WERI-Rb-1 (cell line): ENCODE data around the gene MRTFB.

Experiments used
- DNase-seq: peaks from one replicate; pipeline ENCODE4 v3.0.0-alpha.2; 2020
- H3K27ac ChIP-seq: fragments of 250-450 bp; sonication (Bioruptor Pico); 2 replicates; pipeline ENCODE4 v1.5.1; 2020; ENCODE audit warnings: mild to moderate bottlenecking, moderate library complexity
- H3K27me3 ChIP-seq: fragments of 250-450 bp; sonication (Bioruptor Pico); 2 replicates; pipeline ENCODE4 v1.5.1; 2021; ENCODE audit warnings: mild to moderate bottlenecking, low read depth, moderate library complexity; ENCODE audit not compliant: insufficient read depth, severe bottlenecking
- H3K36me3 ChIP-seq: fragments of 250-450 bp; sonication (Bioruptor Pico); 2 replicates; pipeline ENCODE4 v1.5.1; 2020; ENCODE audit warnings: mild to moderate bottlenecking, moderate library complexity
- H3K4me3 ChIP-seq: 2 replicates; pipeline ENCODE4 v1.5.1; 2011; ENCODE audit warnings: low read depth, mild to moderate bottlenecking, control low read depth, low read length
- H3K9me3 ChIP-seq: fragments of 250-450 bp; sonication (Bioruptor Pico); 2 replicates; pipeline ENCODE4 v1.5.1; 2021; ENCODE audit warnings: mild to moderate bottlenecking, moderate library complexity; ENCODE audit not compliant: severe bottlenecking
- TF ChIP-seq, protein P1 (sequence below): IDR thresholded peaks from 2 replicates; pipeline ENCODE4 v1.5.1; 2011; ENCODE audit warnings: low read depth, mild to moderate bottlenecking, control low read depth, inconsistent platforms, low read length

The MRTFB gene

DNA sequence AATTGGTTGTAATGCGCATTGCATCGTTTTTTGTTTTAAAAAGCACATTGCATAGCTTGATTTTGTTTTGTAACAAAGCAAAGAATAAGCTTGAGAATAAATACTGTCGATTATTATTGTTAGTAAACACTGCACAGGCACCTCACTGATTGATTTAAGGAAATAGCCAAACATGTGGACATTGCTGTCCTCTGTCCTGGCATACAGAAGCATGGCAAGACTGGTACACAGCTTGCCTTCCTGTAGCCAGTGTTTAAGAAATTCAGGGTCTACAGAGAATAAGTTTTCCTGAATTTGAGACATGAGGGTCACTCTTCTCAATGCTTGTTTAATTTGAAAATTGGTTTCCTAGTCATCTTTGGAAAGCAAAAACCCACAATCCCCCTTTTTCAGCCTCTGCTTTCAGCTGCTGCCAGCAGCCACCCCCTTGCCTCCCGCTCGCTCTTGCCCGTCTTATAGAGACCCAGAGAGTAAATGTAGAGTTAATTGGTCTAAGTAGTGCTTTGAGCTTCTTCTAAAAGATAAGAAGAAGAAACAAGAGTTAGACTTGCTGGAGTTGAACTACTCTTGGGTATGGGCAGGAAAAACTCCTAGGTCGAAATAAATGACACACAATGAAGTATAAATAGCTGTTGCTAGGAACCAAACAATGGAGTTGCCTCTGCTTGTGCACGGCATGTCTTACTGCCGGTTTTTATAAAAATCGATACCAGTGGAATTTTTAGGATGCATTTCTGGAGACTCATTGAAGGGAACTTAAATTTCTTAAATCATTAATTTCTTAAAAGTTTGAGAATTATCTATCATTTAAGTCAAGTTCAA, 116.6 kb downstream of the MRTFB start:
- no peak for DNase-seq

DNA sequence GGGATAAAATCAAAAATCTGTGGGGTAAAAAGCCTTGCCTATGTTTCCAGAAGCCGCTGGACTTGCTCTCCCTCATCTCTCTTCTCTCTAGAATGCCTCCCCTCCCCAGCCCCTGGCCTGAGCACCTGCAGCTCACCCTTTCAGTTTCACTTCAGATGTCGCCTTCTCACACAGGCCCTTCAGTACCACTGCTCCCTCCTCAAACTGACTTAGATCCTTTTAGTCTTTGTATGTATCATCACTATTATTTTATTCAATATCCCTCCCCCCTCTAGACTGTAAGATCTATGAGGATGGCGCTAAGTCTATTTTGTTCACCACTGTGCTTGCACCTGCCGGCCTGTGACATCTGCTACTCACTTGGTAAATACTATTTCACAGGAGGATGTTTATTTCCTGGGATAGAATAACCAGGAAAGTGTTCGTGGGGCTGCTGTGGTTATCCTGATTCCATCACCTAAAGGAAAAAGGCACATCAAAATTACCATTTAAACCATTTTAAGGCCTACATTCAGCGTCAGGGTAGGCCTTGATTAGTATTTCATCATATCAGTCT, 122.3 kb downstream of the MRTFB start:
- Histone ChIP-seq H3K36me3 (no peaks in the 10 kb centered on the region), H3K9me3 (no peaks in the 10 kb centered on the region), H3K27me3 (no peaks in the 10 kb centered on the region), H3K27ac (no peak overlapping the region), H3K4me3 (no peak overlapping the region)
- TF ChIP-seq, protein P1, sequence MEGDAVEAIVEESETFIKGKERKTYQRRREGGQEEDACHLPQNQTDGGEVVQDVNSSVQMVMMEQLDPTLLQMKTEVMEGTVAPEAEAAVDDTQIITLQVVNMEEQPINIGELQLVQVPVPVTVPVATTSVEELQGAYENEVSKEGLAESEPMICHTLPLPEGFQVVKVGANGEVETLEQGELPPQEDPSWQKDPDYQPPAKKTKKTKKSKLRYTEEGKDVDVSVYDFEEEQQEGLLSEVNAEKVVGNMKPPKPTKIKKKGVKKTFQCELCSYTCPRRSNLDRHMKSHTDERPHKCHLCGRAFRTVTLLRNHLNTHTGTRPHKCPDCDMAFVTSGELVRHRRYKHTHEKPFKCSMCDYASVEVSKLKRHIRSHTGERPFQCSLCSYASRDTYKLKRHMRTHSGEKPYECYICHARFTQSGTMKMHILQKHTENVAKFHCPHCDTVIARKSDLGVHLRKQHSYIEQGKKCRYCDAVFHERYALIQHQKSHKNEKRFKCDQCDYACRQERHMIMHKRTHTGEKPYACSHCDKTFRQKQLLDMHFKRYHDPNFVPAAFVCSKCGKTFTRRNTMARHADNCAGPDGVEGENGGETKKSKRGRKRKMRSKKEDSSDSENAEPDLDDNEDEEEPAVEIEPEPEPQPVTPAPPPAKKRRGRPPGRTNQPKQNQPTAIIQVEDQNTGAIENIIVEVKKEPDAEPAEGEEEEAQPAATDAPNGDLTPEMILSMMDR, result no peak
- DNase-seq, result no peak

More for the DNA sequence above, 116.6 kb downstream of the MRTFB start:
- Histone ChIP-seq H3K4me3 (no peak overlapping the region), H3K27ac (no peak overlapping the region), H3K36me3 (no peaks in the 10 kb centered on the region), H3K27me3 (no peaks in the 10 kb centered on the region), H3K9me3 (no peaks in the 10 kb centered on the region)
- TF ChIP-seq, protein P1, result no peak

DNA sequence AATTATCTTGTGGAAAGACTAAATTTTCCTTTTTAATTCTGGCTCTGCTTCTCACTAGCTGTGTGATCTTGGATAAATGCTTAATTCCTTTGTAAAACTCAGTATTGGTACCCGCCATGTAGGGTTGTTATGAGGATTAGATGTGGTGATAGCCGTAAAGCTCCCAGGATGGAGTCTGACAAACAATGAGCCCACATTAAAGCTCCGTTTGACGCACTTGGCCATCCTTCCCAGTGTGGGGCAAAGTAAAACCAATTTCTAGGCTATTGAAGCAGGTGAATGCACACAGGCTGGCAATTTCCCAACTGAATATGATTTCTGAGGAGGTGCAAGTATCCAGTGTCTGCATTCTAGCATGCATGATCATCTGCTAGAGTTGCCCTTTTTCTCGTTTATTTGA, 123.6 kb downstream of the MRTFB start:
- Histone ChIP-seq H3K9me3 (no peaks in the 10 kb centered on the region), H3K4me3 (no peak overlapping the region), H3K27me3 (no peaks in the 10 kb centered on the region), H3K36me3 (no peaks in the 10 kb centered on the region), H3K27ac (no peak overlapping the region)
- TF ChIP-seq, protein P1, result no peak
- DNase-seq, result no peak

DNA sequence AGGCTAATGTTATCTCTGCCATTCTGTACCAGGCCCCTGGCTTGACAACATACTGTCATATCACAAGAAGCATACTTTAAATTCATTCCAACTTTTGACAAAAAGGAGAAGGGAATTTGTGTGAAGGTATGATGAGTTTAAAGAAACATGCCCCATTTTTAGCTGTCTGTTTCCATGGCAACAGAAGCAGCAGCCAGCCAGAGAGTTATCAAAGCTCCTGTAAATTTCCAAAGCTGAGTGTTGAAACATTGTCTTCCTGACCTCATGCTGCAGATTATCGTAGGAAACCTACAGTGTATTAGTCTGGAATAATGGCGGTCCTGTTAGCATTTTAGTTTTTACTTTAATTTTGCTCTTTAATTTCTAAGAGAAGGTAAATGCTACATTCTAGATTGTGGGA, 124.9 kb downstream of the MRTFB start:
- Histone ChIP-seq H3K27me3 (no peaks in the 10 kb centered on the region), H3K36me3 (no peaks in the 10 kb centered on the region), H3K4me3 (no peak overlapping the region), H3K9me3 (no peaks in the 10 kb centered on the region), H3K27ac (no peak overlapping the region)
- TF ChIP-seq, protein P1, result no peak
- no peak for DNase-seq

DNA sequence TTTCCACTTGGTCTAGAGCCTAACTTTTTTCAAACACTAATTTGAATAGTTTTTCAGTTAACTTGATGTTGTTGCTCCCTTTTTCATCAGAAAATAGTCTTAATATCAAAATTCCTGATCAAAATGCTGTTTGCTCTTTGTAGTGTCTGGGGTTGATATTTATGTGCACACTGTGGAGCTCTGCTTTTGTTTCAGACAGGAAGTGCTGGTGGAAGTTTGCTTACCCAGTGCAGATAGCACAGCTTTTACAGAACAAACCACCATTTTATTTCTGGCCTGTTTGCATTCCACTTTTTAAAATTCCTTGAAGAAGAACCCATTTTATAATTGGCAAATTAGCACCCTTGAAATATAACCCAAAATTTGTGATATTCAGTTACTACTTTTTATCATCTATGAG, 125.4 kb downstream of the MRTFB start:
- DNase-seq, result no peak
- H3K27me3 ChIP-seq, result no peaks in the 10 kb centered on the region
- no peak overlapping the region for H3K27ac ChIP-seq
- H3K9me3 ChIP-seq, result no peaks in the 10 kb centered on the region
- TF ChIP-seq, protein P1, result no peak
- no peak overlapping the region for H3K4me3 ChIP-seq
- no peaks in the 10 kb centered on the region for H3K36me3 ChIP-seq

DNA sequence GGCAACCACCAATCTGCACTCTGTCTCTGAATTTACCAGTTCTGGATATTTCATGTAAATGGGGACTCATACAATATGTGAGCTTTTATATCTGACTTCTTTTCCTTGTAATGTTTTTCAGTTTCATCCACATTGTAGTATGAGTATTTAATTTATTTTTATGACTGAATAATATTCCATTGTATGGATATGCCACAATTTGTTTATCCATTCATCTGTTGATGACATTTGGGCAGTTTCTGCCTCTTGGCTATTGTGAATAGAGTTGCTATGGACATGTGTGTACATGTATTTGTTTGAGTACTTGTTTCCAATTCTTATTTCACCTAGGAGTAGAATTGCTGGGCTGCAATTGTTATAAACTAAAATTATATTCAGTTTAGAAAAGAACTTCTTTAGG, 126.9 kb downstream of the MRTFB start:
- Histone ChIP-seq H3K36me3 (no peaks in the 10 kb centered on the region), H3K9me3 (no peaks in the 10 kb centered on the region), H3K27me3 (no peaks in the 10 kb centered on the region), H3K27ac (no peak overlapping the region), H3K4me3 (no peak overlapping the region)
- no peak for DNase-seq
- TF ChIP-seq, protein P1, result no peak
